ENCODE measurements around the gene OMP.
A peak's percentile ranks its signal among the peaks of the same experiment; 100 is the strongest.

OMP gene

GRCh38 chr11:77062924-77063323 is 39.7 kb upstream of the OMP start:
- DNase-seq (ENCODE audit: insufficient read length) (no peak), FAIRE-seq (no peak)
- TF ChIP-seq POLR2AphosphoS5 (IDR thresholded peaks at IDR 0.05; ENCODE audit: low read depth, low read length) (no peak), POLR2A (IDR thresholded peaks at IDR 0.05; ENCODE audit: low read depth, low read length) (no peak), TAF1 (IDR thresholded peaks at IDR 0.05; ENCODE audit: borderline replicate concordance, low read depth, low read length) (no peak)

- TF ChIP-seq POLR2AphosphoS5 (IDR thresholded peaks at IDR 0.05; ENCODE audit: low read depth, low read length) (no peak), TAF1 (IDR thresholded peaks at IDR 0.05; ENCODE audit: borderline replicate concordance, low read depth, low read length) (no peak), POLR2A (IDR thresholded peaks at IDR 0.05; ENCODE audit: low read depth, low read length) (no peak)
- DNase-seq (ENCODE audit: insufficient read length) (no peak), FAIRE-seq (no peak)
These were observed 39.2 kb upstream of the OMP start for GRCh38 chr11:77063407-77063806.

GRCh38 chr11:77063861-77064260 is 38.8 kb upstream of the OMP start:
- no peak for FAIRE-seq
- no peak for DNase-seq (ENCODE audit: insufficient read length)
- no peak for TF ChIP-seq TAF1 (IDR thresholded peaks at IDR 0.05; ENCODE audit: borderline replicate concordance, low read depth, low read length)
- TF ChIP-seq POLR2AphosphoS5 (IDR thresholded peaks at IDR 0.05; ENCODE audit: low read depth, low read length), result no peak
- TF ChIP-seq POLR2A (IDR thresholded peaks at IDR 0.05; ENCODE audit: low read depth, low read length), result no peak

- FAIRE-seq, result no peak
- DNase-seq (ENCODE audit: insufficient read length), result no peak
- no peak for TF ChIP-seq TAF1 (IDR thresholded peaks at IDR 0.05; ENCODE audit: borderline replicate concordance, low read depth, low read length)
- no peak for TF ChIP-seq POLR2A (IDR thresholded peaks at IDR 0.05; ENCODE audit: low read depth, low read length)
- no peak for TF ChIP-seq POLR2AphosphoS5 (IDR thresholded peaks at IDR 0.05; ENCODE audit: low read depth, low read length)
These were observed 37.9 kb upstream of the OMP start for GRCh38 chr11:77064648-77065217.

- no peak for DNase-seq (ENCODE audit: insufficient read length)
These were observed 36.8 kb upstream of the OMP start for GRCh38 chr11:77065878-77066228.

GRCh38 chr11:77066229-77067042 is 36.2 kb upstream of the OMP start, which contains the start of gene CAPN5:
CAPN5 (plus strand) TSS chr11:77066971; CDS start chr11:77084887, 17,916 bp downstream.
- DNase-seq (ENCODE audit: insufficient read length), result peak; percentile 97
- peak; percentile 100 for FAIRE-seq

More at GRCh38 chr11:77065878-77066228, 36.8 kb upstream of the OMP start:
- TF ChIP-seq POLR2A (IDR thresholded peaks at IDR 0.05; ENCODE audit: low read depth, low read length), result no peak
- no peak for TF ChIP-seq POLR2AphosphoS5 (IDR thresholded peaks at IDR 0.05; ENCODE audit: low read depth, low read length)
- no peak for TF ChIP-seq TAF1 (IDR thresholded peaks at IDR 0.05; ENCODE audit: borderline replicate concordance, low read depth, low read length)
- FAIRE-seq, result no peak

GRCh38 chr11:77067861-77068443 is 34.7 kb upstream of the OMP start:
- TF ChIP-seq TAF1 (IDR thresholded peaks at IDR 0.05; ENCODE audit: borderline replicate concordance, low read depth, low read length) (no peak), POLR2A (IDR thresholded peaks at IDR 0.05; ENCODE audit: low read depth, low read length) (no peak), POLR2AphosphoS5 (IDR thresholded peaks at IDR 0.05; ENCODE audit: low read depth, low read length) (no peak)
- no peak for DNase-seq (ENCODE audit: insufficient read length)
- FAIRE-seq, result no peak

More at GRCh38 chr11:77066229-77067042, 36.2 kb upstream of the OMP start, which contains the start of gene CAPN5:
- TF ChIP-seq POLR2AphosphoS5 (IDR thresholded peaks at IDR 0.05; ENCODE audit: low read depth, low read length) (no peak), TAF1 (IDR thresholded peaks at IDR 0.05; ENCODE audit: borderline replicate concordance, low read depth, low read length) (no peak), POLR2A (IDR thresholded peaks at IDR 0.05; ENCODE audit: low read depth, low read length) (no peak)

- no peak for FAIRE-seq
- no peak for DNase-seq (ENCODE audit: insufficient read length)
- no peak for TF ChIP-seq TAF1 (IDR thresholded peaks at IDR 0.05; ENCODE audit: borderline replicate concordance, low read depth, low read length)
- no peak for TF ChIP-seq POLR2A (IDR thresholded peaks at IDR 0.05; ENCODE audit: low read depth, low read length)
- TF ChIP-seq POLR2AphosphoS5 (IDR thresholded peaks at IDR 0.05; ENCODE audit: low read depth, low read length), result no peak
These were observed 33.9 kb upstream of the OMP start for GRCh38 chr11:77068457-77069335.

- no peak for DNase-seq (ENCODE audit: insufficient read length)
These were observed 33.2 kb upstream of the OMP start for GRCh38 chr11:77069336-77069968.

GRCh38 chr11:77069969-77070582 is 32.6 kb upstream of the OMP start:
- FAIRE-seq, result no peak
- DNase-seq (ENCODE audit: insufficient read length), result no peak
- no peak for TF ChIP-seq POLR2A (IDR thresholded peaks at IDR 0.05; ENCODE audit: low read depth, low read length)
- no peak for TF ChIP-seq POLR2AphosphoS5 (IDR thresholded peaks at IDR 0.05; ENCODE audit: low read depth, low read length)
- no peak for TF ChIP-seq TAF1 (IDR thresholded peaks at IDR 0.05; ENCODE audit: borderline replicate concordance, low read depth, low read length)

More at GRCh38 chr11:77069336-77069968, 33.2 kb upstream of the OMP start:
- no peak for FAIRE-seq
- no peak for TF ChIP-seq POLR2AphosphoS5 (IDR thresholded peaks at IDR 0.05; ENCODE audit: low read depth, low read length)
- TF ChIP-seq POLR2A (IDR thresholded peaks at IDR 0.05; ENCODE audit: low read depth, low read length), result no peak
- no peak for TF ChIP-seq TAF1 (IDR thresholded peaks at IDR 0.05; ENCODE audit: borderline replicate concordance, low read depth, low read length)

Data from GM12892 (cell line).